ENCODE measurements around the gene EPG5.

DNA sequence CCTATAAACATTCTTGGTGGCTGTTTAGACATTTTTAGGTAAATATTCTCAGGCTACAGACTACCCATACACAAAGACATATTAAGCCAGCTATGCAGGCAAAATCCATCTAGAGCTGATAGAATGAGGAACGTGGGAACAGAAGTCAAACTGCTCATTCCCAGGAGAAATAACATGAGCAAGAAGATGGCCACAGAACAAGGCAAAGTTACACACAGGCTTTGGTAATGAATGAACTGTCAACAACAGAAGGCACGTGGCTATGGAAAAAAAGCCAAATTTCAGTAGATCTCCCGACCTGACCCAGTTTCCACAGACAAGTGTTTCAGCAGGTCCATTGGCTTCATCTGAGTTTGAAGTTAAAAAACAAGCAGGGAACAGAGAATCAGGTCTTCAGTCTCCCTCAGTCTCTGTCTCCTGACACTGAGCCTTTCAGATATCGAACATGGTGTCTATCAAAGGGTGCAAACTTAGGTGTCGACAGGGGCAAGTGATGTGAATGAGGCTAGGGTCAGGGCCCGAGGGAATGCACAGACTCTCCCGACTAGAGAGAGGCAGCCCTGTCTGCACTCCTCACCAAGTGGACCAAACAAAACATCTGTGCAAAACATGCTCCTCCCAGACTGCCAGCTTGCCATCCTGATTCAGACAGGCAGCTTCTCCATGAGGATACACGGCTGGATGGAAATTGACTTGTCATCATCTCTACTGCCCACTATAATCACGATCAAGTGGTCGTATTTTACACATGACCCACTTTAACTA lies 115.8 kb downstream of the EPG5 start:
- TF ChIP-seq, protein P1, sequence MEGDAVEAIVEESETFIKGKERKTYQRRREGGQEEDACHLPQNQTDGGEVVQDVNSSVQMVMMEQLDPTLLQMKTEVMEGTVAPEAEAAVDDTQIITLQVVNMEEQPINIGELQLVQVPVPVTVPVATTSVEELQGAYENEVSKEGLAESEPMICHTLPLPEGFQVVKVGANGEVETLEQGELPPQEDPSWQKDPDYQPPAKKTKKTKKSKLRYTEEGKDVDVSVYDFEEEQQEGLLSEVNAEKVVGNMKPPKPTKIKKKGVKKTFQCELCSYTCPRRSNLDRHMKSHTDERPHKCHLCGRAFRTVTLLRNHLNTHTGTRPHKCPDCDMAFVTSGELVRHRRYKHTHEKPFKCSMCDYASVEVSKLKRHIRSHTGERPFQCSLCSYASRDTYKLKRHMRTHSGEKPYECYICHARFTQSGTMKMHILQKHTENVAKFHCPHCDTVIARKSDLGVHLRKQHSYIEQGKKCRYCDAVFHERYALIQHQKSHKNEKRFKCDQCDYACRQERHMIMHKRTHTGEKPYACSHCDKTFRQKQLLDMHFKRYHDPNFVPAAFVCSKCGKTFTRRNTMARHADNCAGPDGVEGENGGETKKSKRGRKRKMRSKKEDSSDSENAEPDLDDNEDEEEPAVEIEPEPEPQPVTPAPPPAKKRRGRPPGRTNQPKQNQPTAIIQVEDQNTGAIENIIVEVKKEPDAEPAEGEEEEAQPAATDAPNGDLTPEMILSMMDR (IDR thresholded peaks at IDR 0.05; ENCODE audit: insufficient read depth, low read depth, low read length), result no peak
- TF ChIP-seq EZH2 (IDR thresholded peaks at IDR 0.05; ENCODE audit: insufficient read depth, low read length), result no peak
